HG03060 (cell line): Measurements from ENCODE around the gene EPB41.
"Not testable (repeated sequence)": the region's sequence is repeated elsewhere in the genome, so short reads cannot be mapped to it uniquely, and the experiment has no call there.

Experiments
- ATAC-seq: cut with Tn5 transposase; IDR thresholded peaks from one replicate; pipeline ENCODE4 v1.9.1; 2021; ENCODE audit warnings: low read depth, moderate number of reproducible peaks; ENCODE audit not compliant: unreplicated experiment

EPB41 gene

GRCh38 chr1:29043274-29043965, 129.1 kb downstream of the EPB41 start:
- no peak for ATAC-seq

- ATAC-seq = no peak
These were observed 129.6 kb downstream of the EPB41 start for GRCh38 chr1:29044010-29044409.

GRCh38 chr1:29045663-29046062, 131.3 kb downstream of the EPB41 start:
- ATAC-seq = not testable (repeated sequence)

GRCh38 chr1:29047142-29047541, 132.8 kb downstream of the EPB41 start:
- no peak for ATAC-seq

- no peak for ATAC-seq
These were observed 135.8 kb downstream of the EPB41 start for GRCh38 chr1:29050166-29050565.

- no peak for ATAC-seq
These were observed 137.7 kb downstream of the EPB41 start for GRCh38 chr1:29052100-29052499.

- ATAC-seq = no peak
These were observed 138.6 kb downstream of the EPB41 start for GRCh38 chr1:29052941-29053340.

GRCh38 chr1:29055160-29055559, 140.8 kb downstream of the EPB41 start:
- no peak for ATAC-seq

GRCh38 chr1:29056256-29056655, 141.9 kb downstream of the EPB41 start:
- no peak for ATAC-seq

GRCh38 chr1:29057700-29058099, 143.3 kb downstream of the EPB41 start:
- ATAC-seq = no peak

GRCh38 chr1:29062157-29062942, 148.0 kb downstream of the EPB41 start:
- no peak for ATAC-seq

- ATAC-seq = no peak
These were observed 149.7 kb downstream of the EPB41 start for GRCh38 chr1:29064064-29064463.

GRCh38 chr1:29077155-29077554, 162.8 kb downstream of the EPB41 start:
- ATAC-seq = no peak

GRCh38 chr1:29079916-29080629, 165.7 kb downstream of the EPB41 start:
- not testable (repeated sequence) for ATAC-seq

- ATAC-seq = no peak
These were observed 166.8 kb downstream of the EPB41 start for GRCh38 chr1:29081201-29081600.

- no peak for ATAC-seq
These were observed 168.2 kb downstream of the EPB41 start for GRCh38 chr1:29082519-29082918.

- no peak for ATAC-seq
These were observed 169.2 kb downstream of the EPB41 start for GRCh38 chr1:29083317-29084195.

- no peak for ATAC-seq
These were observed 169.8 kb downstream of the EPB41 start for GRCh38 chr1:29084196-29084521.

GRCh38 chr1:29090937-29091618, 176.7 kb downstream of the EPB41 start:
- no peak for ATAC-seq

- ATAC-seq = not testable (repeated sequence)
These were observed 178.3 kb downstream of the EPB41 start for GRCh38 chr1:29092704-29093103.
